Thyroid gland (tissue), 4 donors: Measurements from ENCODE around the gene MYCN. TPM values are rescaled to one million over a fixed set of nuclear protein-coding genes. Genes with fewer than 3 reads are reported as not detected.
"Not testable (repeated sequence)": the region's sequence is repeated elsewhere in the genome, so short reads cannot be mapped to it uniquely, and the experiment has no call there.

ENCODE experiments used
- DNase-seq, 2 donors: peaks; one replicate each; pipeline ENCODE4 v3.0.0-alpha.2; 2019
- H3K27ac ChIP-seq, 3 donors: fragments of 200-600 bp; sonication (generic); 1 replicate in 2 of 3; 2 replicates in 1 of 3; pipeline ENCODE4 v1.5.1; 2016 to 2019; ENCODE audit warnings: mild to moderate bottlenecking in 1 of 3, moderate library complexity in 1 of 3
- H3K27me3 ChIP-seq: fragments of 200-600 bp; sonication (generic); one replicate; pipeline ENCODE4 v1.5.1; 2019
- H3K36me3 ChIP-seq, 2 donors: fragments of 200-600 bp; sonication (generic); one replicate each; pipeline ENCODE4 v1.5.1; 2016 to 2019
- H3K4me1 ChIP-seq, 2 donors: fragments of 200-600 bp; sonication (generic); one replicate each; pipeline ENCODE4 v1.5.1; 2017 to 2019
- H3K4me3 ChIP-seq, 3 donors: fragments of 200-600 bp; sonication (generic); replicated peaks in 1 of 3; 1 replicate in 2 of 3; 2 replicates in 1 of 3; pipeline ENCODE4 v1.5.1; 2016; ENCODE audit warnings: mild to moderate bottlenecking in 1 of 3
- H3K9me3 ChIP-seq: fragments of 200-600 bp; sonication (generic); one replicate; pipeline ENCODE4 v1.5.1; 2017
- CTCF ChIP-seq, 6 experiments: fragments of 200-600 bp in 3 of 6; fragments of 450-650 bp in 3 of 6; sonication (generic) in 3 of 6; IDR thresholded peaks; one replicate each; pipeline ENCODE4 v1.5.1; 2016 to 2019; ENCODE audit warnings: antibody characterized with exemption in 6 of 6, mild to moderate bottlenecking in 2 of 6, inconsistent platforms in 1 of 6, moderate library complexity in 1 of 6
- POLR2A ChIP-seq, 2 donors: fragments of 450-650 bp; IDR thresholded peaks; one replicate each; pipeline ENCODE4 v1.6.1; 2017; ENCODE audit warnings: antibody characterized with exemption in 2 of 2, mild to moderate bottlenecking in 2 of 2, moderate library complexity in 1 of 2
- WGBS, 2 donors: methylation state at CpG; one replicate each; pipeline ENCODE4 v1.1.5; 2017; 5-methylcytosine and 5-hydroxymethylcytosine counted together
- intact Hi-C: fragments of 100-400 bp; cut with DNase I; formaldehyde crosslinking; loops from one replicate; pipeline ENCODE4 v1.15.1; 2023
- total RNA-seq, 4 donors: library from RNA; depleted of rRNA; stranded (reverse); fragments of >200 nt; gene quantifications; one replicate each; pipeline ENCODE4 v1.2.3, GENCODE V29; 2016

The MYCN gene
- total RNA-seq, 4 donors from 2014 or later: 5.9 to 13.3 (median 10.1) TPM

GRCh38 chr2:15909157-15909556 lies 31.2 kb upstream of the MYCN start:
- Histone ChIP-seq H3K4me1 (peaks cover 25 to 27% of the 10 kb centered on the region in 2 donors), H3K27ac (no peak overlapping the region), H3K9me3 (no peaks in the 10 kb centered on the region), H3K4me3 (no peak overlapping the region), H3K36me3 (no peaks in the 10 kb centered on the region), H3K27me3 (no peaks in the 10 kb centered on the region)
- 84 to 98% methylated on average over 4 of the region's 4 CpGs for WGBS, 2 donors
- DNase-seq: no peak
- intact Hi-C loops: no loop called here
- TF ChIP-seq POLR2A (IDR thresholded peaks at IDR 0.05): no peak
- TF ChIP-seq CTCF (IDR thresholded peaks at IDR 0.05): no peak

- WGBS, 2 donors: 93 to 96% methylated on average over 4 of the region's 4 CpGs
- no peak overlapping the region for H3K27ac ChIP-seq
- TF ChIP-seq CTCF (IDR thresholded peaks at IDR 0.05): no peak
- no peak for TF ChIP-seq POLR2A (IDR thresholded peaks at IDR 0.05)
- no peaks in the 10 kb centered on the region for H3K36me3 ChIP-seq
- DNase-seq: no peak
- no peaks in the 10 kb centered on the region for H3K9me3 ChIP-seq
- H3K27me3 ChIP-seq: no peaks in the 10 kb centered on the region
- H3K4me1 ChIP-seq: peaks cover 31 to 33% of the 10 kb centered on the region in 2 donors
- H3K4me3 ChIP-seq: no peak overlapping the region
- intact Hi-C loops: loop anchor here (10.0 kb wide), 1 partner anchor 95 kb away; no protein-coding TSS in a partner anchor
Measured at GRCh38 chr2:15909736-15910135, 30.6 kb upstream of the MYCN start.

- H3K27me3 ChIP-seq, H3K4me3 ChIP-seq, DNase-seq, H3K36me3 ChIP-seq, H3K9me3 ChIP-seq: not testable (repeated sequence)
- intact Hi-C loops: loop anchor here (10.0 kb wide), 1 partner anchor 96 kb away; no protein-coding TSS in a partner anchor
- Histone ChIP-seq H3K4me1 (peaks cover 42 to 47% of the 10 kb centered on the region in 2 donors), H3K27ac (peak overlapping the region in 2 of 3 donors; percentile 93 to 96)
- WGBS, 2 donors: 97 to 99% methylated on average over 3 of the region's 3 CpGs
Measured at GRCh38 chr2:15911270-15911669, 29.1 kb upstream of the MYCN start.

GRCh38 chr2:15911686-15912085 lies 28.7 kb upstream of the MYCN start:
- Histone ChIP-seq H3K27ac (peak overlapping the region; percentile 88 to 96 (median 93)), H3K36me3 (no peaks in the 10 kb centered on the region), H3K9me3 (no peaks in the 10 kb centered on the region), H3K4me3 (no peak overlapping the region), H3K4me1 (peaks cover 46 to 51% of the 10 kb centered on the region in 2 donors), H3K27me3 (no peaks in the 10 kb centered on the region)
- DNase-seq: no peak
- TF ChIP-seq POLR2A (IDR thresholded peaks at IDR 0.05): no peak
- no peak for TF ChIP-seq CTCF (IDR thresholded peaks at IDR 0.05)
- WGBS, 2 donors: 87 to 94% methylated on average over 3 of the region's 3 CpGs
- intact Hi-C loops: loop anchor here (10.0 kb wide), 1 partner anchor 97 kb away; no protein-coding TSS in a partner anchor

- intact Hi-C loops: loop anchor here (10.0 kb wide), 1 partner anchor 97 kb away; no protein-coding TSS in a partner anchor
- no peak overlapping the region for H3K4me3 ChIP-seq
- WGBS, 2 donors: 35 to 47% methylated on average over 10 of the region's 10 CpGs
- peak; percentile 64 to 81 for DNase-seq
- no peaks in the 10 kb centered on the region for H3K36me3 ChIP-seq
- no peak for TF ChIP-seq POLR2A (IDR thresholded peaks at IDR 0.05)
- no peak for TF ChIP-seq CTCF (IDR thresholded peaks at IDR 0.05)
- H3K4me1 ChIP-seq: peaks cover 48 to 51% of the 10 kb centered on the region in 2 donors
- H3K9me3 ChIP-seq: no peaks in the 10 kb centered on the region
- H3K27me3 ChIP-seq: no peaks in the 10 kb centered on the region
- H3K27ac ChIP-seq: peak overlapping the region; percentile 88 to 96 (median 93)
Measured at GRCh38 chr2:15912203-15912602, 28.1 kb upstream of the MYCN start.
